ENCODE results near the gene SH3RF2.

SH3RF2 gene

DNA sequence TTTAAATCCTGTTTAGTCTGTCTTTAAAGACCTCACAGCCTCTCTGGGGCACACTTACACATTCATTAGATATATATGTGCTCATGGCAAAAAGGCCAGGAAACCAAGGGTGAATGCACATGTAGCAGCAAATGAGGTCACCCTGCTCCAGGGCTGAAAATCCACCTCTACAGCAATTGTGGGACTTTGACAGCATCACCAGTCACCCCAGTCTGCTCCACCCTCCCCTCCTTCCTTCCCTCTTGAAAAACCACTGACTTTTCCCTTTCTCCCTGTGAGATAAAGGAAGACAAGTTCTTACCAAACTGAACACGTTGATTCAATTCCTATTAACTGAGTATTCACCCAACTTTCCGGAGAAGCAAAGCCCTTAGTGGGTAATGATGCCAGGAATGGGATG, 15.2 kb upstream of the SH3RF2 start:
- no peak for DNase-seq

DNA sequence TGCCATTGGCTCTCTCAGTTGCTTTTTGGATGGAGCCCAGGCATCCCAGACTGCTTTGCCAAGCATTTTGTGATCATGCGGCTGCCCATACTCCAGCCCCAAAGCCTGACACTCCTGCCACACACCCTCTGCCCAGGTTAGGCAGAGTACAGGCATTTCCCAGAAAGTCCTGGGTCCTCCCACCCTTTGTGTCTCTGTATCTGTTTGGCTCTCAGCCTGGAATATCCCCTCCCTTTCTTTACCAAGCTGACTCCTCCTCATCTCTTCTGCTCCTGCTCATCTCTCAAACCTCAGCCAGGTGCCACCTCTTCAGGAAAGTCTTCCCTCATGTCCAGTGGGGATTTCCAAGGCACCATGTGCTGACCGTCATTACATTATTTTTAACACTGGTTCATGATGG, 14.3 kb upstream of the SH3RF2 start:
- DNase-seq: no peak

DNA sequence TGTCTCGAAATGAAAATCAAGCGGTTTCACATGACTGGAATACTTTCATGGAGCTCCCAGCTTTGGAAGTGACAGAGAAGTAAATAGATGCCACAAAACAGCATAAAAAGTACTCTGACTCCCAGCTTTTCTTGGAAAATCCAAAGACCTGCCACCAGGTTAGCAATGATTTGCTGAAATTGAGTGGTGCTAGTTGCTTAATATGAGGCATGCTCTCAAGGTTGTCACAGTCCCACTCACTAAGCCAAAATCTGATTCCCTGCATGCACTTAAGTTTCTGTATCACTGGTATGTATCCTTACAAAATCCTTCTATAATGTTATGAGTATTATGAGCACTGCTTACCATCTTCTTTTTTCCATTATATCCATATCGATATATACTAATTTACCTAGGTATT, 13.0 kb upstream of the SH3RF2 start:
- no peak for DNase-seq

DNA sequence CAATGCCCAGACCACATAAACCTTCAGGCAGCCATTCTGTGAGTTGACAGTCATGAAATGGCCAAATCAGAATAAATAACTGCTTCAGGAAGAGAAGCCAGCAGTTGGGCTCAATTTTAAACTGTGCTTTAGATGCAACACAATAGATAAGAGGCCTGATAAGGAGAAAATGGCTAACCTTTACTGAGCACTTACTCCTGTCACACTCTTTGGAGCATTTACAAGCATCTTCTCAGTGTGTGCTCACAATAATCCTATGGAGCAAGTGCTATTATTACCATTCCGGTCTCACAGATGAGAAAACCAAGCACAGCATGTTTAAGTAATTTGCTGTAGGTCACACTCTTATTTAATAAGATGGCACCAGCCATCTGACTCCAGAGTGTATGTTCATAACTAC, 11.5 kb upstream of the SH3RF2 start:
- no peak for DNase-seq

DNA sequence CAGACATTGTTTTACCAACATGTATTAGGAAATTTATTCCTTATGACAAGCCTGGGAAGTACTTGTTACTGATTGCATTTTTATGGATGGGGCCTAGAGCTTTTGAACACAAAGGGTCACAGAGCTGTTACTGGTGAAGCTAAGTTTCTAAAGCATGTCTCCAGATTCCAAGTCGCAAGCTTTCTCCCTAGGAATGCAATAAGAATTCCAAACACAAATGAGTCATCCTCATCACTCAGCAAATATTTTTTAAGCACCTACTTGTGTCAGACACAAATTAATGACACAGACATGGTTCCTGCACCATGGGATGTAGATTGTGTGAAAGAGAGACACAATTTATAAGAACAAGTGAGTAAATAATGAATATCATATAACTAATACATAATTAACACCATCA, 11.0 kb upstream of the SH3RF2 start:
- no peak for DNase-seq

DNA sequence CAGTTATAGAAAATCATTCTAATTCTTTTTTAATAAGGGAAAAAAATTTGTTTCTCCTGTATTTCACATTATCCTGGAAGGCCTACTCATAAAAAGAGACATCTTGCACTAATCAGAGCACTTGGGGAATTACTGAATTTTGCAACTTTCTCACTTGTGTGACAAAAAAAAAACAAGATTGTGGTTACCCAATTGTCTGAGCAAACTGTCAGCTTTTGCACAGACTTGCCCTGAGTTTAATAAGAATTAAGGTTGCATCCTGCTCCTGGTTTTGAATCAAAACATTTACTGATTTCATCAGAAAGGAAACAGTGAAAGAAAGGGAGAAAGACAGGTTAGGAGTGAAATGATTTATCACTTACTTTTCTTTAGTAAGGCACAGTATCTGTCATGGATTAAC, 10.6 kb upstream of the SH3RF2 start:
- DNase-seq: no peak

DNA sequence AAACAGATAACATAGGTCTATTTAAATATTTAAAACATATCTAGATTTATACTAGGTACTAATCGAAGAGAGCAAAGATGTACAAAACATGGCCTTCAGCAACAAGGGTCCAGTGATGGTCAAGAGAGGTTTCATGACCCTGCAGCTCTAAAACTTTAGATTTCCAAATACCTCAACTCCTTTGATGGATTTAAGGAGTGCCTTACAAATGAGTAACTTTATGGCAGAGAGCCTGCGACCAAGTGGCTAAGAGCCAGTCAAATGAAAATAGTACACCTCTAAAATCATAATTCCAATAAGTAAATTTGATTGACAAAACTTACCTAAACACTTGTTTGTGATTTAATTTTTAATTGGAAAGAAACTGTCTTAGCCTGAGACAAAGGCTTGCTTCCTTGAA, 4.7 kb upstream of the SH3RF2 start:
- DNase-seq: no peak

DNA sequence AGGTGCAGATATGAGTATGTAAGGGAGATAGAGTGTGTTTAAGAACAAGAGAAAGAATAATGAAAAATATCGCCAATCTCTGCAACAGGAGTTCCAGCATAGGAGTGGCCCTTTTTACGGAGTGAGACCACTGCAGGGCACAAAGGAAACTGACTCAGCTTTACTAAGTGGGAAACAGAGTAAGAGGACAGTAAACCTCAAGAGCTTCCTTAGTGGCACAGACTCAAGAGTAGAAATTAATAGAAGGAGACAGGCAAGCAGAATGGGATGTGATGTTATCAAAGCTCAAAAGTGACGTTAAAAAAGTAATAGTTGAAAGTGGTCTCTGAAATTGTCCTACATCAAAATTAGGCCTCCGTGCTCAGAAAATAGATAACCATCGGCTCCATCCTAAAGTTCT, 2.1 kb upstream of the SH3RF2 start:
- no peak for DNase-seq

DNA sequence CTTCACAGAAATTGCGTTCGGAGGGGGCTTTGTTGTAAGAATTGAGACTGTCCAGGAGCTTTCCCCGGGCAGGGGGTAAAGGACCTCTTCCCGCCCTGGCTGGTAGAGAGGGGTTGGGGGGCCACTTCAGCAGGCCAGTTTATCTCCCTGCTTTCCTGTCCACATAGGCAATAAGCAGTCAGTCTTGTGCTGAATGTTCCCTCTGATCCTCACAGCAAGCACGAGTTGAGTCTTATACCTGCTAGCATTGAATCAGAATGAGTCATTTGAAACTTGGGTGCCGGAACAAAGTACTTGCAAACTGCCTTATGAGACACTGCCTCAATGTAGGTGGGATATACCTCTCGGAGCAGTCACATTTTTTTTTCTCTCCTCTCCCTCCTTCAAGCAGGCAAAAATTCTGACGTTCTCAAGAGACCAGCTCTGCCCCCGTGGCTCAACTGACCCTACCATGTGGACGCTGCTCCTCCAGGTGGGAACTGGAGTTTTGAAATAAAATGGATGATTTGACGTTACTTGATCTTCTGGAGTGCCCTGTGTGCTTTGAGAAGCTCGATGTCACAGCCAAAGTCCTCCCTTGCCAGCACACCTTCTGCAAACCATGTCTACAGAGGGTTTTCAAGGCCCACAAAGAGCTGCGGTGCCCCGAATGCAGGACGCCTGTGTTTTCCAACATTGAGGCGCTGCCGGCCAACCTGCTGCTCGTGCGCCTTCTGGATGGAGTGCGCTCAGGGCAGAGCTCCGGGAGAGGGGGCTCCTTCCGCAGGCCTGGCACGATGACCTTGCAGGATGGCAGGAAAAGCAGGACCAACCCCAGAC, 1.3 kb downstream of the SH3RF2 start:
- no peak for DNase-seq

DNA sequence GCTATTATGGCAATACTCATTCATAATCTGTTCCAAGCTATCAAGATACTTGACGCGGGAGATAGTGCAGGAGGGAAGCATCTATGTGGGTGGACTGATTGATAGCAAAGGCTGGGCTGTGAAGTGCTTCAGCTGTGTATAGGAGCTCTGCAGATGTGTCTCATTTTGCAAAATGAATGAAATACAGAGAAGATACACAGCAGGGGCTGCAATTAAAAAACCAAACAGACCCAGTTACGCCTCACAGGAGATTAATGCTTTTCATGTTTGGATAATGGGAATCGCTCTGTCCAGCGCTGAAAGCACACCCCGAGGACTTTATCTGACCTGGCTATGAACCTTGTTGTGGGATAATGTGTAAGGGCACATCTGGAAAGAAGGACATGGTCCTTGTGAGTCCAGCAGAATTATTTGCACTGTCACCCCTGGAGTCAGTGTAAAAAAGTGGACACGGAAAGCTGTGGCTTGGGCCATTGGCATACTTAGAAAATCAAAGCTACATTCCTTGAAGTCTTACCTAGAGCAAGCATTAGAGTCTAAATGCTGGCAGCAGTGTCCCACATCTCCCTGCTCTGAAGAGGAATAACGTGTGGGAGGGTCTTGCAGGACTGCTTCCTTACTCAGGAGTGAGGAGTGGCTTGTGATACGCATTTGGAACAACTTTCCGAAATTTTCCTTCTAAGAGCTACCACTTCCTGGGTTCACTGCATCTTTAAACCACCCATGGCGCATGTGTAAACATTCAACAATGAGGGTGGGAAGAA, 2.6 kb downstream of the SH3RF2 start:
- no peak for DNase-seq

DNA sequence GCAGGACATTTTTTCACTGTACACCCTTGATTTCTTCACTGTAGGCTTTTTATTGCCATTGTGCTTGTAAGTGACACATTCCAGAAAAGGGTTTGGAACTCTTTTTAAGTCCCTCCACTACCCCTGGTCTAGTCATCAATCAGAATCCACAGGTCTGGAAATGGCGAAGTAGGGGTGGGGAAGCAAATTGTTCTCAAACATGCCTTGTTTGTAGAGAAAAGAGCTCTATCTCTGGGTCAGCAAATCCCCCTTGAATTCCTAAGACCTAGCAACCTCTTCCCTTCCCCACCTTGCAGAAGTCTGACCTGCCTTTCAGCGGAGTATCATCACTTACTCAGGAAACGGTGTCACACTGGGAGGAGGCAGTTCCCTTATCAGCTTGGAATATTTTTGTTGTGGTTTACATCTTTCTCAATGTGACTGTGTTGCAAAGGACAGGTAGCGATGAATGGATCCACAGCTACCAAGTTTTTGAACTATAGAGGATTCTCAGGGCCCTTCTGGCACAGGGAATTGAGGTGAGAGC, 3.2 kb downstream of the SH3RF2 start:
- no peak for DNase-seq

DNA sequence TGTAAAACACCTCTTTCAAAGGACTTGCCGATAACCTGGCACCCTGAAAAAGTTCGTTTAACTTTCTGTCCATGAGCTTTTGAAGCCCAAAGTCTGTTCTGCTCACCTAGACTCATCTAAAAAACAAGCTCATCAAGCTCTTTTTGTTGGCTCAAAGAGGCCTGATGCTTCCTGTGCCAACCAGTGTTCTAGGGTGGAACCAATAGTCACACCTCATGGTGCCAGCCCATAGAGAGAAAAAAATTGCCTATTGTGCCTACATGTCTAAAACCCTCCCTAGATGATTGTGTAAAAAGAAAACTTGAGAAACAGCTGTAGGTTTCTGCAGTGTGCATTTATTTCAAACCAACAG, 4.7 kb downstream of the SH3RF2 start:
- no peak for DNase-seq

DNA sequence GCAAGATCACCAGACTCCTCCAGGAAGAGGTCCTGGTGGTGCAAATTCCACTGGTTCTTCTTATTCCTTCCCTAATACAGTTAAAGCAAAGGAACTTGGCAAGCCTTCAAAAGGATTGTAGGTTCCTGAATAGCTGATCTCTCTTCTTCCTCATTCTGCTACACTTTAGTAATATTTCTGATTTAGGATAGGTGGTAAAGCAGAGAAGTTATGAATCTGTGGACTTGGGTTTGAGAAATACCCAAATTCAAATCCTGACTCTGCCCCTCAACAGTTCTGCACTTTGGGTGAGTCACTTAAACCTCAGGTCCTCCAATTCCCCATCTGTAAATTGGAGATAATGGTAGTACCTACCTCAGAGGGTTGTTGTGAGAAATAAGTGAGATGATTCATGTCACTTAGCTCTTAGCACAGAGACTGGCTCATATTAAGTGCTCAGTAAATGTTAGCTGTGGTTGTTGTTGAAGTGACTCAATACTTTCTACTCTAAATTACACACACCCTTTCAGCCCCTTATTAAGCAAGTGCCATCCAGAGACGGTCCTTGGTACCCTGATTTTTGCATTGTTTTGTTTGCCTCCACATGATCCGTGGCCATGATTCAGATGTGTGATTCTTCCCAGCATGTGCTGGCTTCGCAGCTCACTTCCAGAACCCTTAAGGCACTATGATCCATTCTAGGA, 5.2 kb downstream of the SH3RF2 start:
- no peak for DNase-seq

DNA sequence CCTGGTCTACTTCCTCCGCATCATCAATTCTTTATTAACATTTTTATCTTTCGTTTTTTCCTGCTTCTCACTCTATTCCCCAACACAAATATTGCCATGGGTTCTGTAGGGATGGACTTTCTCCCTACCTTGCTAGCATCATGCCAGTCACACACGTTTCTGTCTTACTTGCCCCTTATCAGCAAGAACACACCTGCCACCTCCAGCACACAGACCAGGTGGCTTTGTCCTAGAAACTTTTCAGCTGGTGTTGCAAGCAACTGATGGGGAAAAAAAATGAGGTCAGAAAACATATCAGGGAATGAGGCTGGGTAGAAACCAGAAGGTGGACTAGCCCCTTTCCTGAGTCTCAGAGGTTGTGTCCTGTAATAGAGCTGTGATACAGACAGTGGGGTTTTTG, 5.8 kb downstream of the SH3RF2 start:
- no peak for DNase-seq

DNA sequence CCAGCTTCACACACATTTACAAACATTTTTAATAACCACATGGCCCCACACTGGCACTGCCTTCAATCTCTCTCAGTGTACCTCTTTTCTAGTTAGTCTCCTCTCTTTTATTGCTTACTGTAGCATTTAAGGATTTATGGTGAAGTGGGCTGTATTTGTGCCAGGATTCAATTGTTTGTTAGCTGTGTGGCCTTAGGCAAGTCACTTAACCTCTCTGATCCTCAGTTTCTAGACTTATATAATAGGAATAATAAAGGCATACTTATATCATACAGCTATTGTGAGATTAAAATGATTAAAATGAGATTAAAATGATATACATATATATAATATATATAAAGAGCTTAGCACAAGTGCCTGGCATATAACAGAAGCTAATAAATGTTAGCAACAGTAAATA, 6.4 kb downstream of the SH3RF2 start:
- DNase-seq: no peak

DNA sequence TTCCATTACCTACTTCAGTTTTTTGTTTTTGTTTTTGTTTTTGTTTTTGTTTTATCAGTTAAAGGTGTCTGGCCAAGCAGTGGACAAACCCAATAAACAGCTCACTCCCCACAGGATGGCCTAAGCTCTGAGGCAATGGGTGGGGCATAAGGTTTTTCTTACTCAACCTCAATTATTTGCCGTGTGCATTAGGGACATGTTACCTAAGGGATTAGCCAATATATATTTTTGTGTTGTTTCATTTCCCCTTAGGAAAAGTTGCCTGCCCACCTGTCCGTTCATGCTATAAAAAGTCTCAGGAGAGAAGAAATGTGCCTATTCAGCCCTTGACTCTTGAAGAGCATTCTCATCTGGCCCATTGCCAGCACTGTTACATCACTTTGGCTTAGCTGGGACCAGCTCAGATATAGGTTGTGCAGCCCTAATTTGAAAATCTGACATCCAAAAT, 7.3 kb downstream of the SH3RF2 start:
- DNase-seq: peak; percentile 23

DNA sequence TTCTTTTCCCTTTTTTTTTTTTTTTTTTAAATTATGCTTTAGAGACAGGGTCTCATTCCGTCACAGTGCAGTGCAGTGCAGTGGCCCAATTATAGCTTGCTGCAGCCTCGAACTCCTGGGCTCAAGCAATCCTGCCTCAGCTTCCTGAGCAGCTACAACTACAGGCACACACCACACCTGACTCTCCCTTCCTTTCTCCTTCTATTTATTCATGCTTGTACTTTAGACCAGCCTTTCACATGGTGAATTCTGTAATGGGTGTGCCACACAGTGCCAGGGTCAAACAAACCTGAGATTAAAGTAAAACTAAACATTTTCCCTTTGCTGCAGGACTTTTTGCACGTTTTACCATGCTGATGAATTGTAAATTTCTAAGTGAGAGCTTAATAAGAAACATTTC, 8.0 kb downstream of the SH3RF2 start:
- DNase-seq: no peak

DNA sequence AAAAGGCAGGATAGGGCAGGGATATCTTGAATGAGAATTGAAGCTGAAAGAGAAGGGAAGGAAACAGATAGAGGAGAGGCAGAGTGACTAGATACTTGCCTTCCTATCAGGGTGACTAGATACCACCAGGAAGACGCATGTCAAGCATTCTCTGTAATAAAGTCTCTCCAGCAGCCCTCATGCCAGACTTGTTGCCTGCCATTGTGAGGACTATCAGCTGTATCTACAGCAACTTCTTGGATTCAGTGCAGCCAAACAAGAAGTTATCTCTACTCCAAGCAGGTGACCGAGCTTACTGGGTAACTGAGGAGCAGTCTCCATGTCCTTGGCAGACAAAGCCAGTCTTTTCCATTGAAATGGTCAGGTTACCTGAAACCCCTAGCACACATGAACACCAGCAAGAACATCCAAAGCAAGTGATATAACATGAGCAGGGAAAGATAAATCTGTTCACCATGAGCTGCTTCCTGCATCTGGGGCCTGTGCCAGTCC, 9.3 kb downstream of the SH3RF2 start:
- DNase-seq: no peak

DNA sequence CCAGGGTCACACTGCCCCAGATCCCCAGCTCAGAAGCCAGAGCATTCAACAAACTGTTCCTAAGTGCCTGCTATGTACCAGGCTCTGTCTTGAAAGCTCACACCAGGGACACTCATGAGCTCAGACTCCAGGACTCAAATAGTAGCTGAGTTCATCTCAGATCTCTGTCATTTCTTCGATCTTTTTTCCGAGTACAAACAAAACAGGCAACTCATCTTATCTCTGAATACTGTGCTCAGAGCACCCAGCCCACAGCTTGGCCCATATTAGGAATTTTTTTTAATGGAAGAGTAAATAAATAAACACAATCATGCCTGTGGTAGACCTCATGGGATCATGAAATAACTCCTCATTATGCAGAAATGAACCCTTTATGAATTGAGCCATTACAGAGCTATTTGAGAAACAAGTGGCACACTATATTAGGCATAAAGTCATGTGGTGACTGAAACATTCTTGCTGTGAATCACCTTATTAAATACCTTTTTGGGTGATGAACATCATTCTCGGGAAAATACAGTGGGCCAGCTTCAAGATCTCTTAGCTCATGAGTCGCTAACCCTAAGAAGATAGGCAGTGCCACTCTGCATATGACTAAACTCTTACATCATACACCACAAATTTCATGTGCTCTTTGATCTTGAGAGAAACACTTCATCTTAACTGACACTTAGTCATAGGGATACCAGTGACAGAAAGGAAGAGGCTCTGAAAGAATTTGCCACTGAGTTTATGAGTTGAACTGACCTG, 9.9 kb downstream of the SH3RF2 start:
- no peak for DNase-seq

DNA sequence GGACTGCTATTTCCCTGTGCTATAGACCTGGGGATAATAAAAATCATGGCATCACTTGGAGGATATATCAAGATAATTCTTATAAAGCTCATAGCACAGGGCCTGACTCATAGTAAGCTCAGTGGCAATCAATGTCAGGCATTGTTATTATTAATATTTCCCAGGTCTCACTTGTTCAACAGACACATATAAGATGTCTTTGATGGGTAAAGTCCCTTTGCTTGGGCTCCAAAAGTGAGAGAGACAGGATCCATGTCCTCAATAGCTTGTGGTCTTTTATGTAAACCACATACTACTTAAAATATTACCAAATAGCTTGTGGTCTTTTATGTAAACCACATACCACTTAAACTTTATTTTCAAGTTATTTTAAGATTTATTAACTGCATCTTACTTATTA, 11.2 kb downstream of the SH3RF2 start:
- DNase-seq: no peak

DNA sequence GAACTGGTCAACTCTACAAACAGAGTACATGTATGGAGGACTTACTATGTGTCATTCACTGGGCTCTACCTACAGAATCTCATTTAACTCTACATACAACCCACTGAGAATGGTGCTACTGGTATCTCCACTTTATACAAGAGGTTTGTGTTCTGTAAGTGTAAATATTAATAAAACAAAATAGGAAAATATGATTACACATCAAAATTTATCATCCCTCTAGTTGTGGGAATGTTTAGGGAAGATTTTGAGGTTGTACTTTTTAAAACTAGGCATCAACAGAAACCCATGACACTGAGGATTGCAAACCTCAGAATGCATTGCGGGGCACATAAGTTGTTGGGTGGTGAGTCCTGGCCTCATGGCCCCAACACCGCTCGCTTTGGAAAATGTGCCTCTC, 11.7 kb downstream of the SH3RF2 start:
- DNase-seq: no peak

DNA sequence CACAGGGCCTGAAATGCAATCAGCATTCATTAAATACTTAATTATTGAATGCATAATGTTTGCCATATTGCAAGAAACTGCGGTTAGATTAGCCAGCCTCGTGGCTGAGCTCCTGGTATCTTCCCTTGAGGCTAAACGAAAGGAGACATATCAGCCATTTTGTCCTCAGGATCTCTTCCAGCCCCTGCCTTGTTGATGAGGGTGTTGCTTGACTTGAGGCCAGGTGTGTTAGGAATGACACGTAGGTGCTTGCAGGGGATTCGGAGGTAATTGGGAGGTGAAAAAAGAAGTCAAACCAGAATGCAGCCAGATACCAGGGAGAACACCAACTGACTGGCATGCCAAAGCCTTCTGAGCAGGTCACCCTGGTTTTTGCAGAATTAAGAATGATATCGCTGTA, 12.5 kb downstream of the SH3RF2 start:
- DNase-seq: no peak

DNA sequence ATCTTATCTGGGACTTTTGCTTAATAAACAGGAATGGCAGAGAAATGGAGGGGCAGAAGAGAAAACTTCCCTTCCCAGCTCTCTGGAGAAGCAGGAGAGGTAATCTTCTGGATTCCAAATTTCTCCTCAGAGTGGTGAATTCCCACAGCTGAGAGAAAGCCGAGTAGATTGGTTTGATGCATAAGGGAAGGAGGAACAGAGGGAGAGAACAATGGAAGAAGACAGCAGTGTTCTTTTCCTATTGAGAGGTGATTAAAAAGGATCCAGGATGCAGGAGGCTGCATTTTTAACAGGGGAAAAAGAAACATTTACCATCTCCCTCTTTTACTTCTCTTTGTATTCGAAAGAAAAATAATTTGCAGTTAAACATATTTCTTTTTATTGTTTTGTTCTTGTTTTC, 13.1 kb downstream of the SH3RF2 start:
- no peak for DNase-seq

All from femur (tissue), 1 donor.